GM12878 (cell line): Measurements from ENCODE around the gene DNAJC19. TPM values are rescaled to one million over a fixed set of nuclear protein-coding genes. Genes with fewer than 3 reads are reported as not detected.

Experiments
- ATAC-seq: fragments of 200-7000 bp; cut with Tn5 transposase; 3 replicates; pipeline ENCODE4 v1.9.1; 2020; ENCODE audit warnings: mild to moderate bottlenecking, moderate library complexity
- BruUV-seq: library from RNA; stranded (reverse); fragments of 400-500 nt; replicated peaks from 2 replicates; lab custom pipeline; 2021; lab: Mats Ljungman, UMichigan
- CTCF ChIA-PET: fragments of 300-600 bp; sonication (Branson Sonifier 250); formaldehyde crosslinking; extraction: SDS; loops from one replicate; lab custom pipeline; 2021; ENCODE audit warnings: inconsistent platforms; lab: Yijun Ruan, JAX
- POLR2A ChIA-PET: fragments of 350-600 bp; formaldehyde crosslinking; extraction: SDS; loops from one replicate; lab custom pipeline; 2021; ENCODE audit warnings: inconsistent platforms; lab: Charles Lee
- RAD21 ChIA-PET: fragments of 300-600 bp; sonication (Branson Sonifier 250); formaldehyde crosslinking; loops from one replicate; lab custom pipeline; 2023; ENCODE audit warnings: antibody characterized with exemption; ENCODE audit not compliant: unreplicated experiment; lab: Charles Lee
- SMC1A ChIA-PET: fragments of 300-600 bp; sonication (Branson Sonifier 250); formaldehyde crosslinking; loops from one replicate; lab custom pipeline; 2023; ENCODE audit not compliant: unreplicated experiment, uncharacterized antibody; lab: Charles Lee
- DNase-seq: peaks from one replicate; pipeline ENCODE4 v3.0.0-alpha.2; 2011; ENCODE audit warnings: low read depth, low spot score
- FAIRE-seq: peaks from 3 replicates; lab custom pipeline; 2011; peaks lifted over from hg19 to GRCh38; lab: Jason Lieb, UNC
- H2AFZ ChIP-seq: 2 replicates; pipeline ENCODE4 v1.6.0; 2011; ENCODE audit warnings: low read depth, low read length, control low read depth; ENCODE audit not compliant: control insufficient read depth
- H3K27ac ChIP-seq: 2 replicates; pipeline ENCODE4 v1.5.1; 2011; ENCODE audit warnings: control low read depth; ENCODE audit not compliant: control insufficient read depth, insufficient read depth
- H3K27me3 ChIP-seq, 2 experiments: replicated peaks in 1 of 2; 2 replicates each; pipeline versions ENCODE4 v1.6.0 to v1.6.1; 2011; ENCODE audit warnings: low read length in 1 of 2; ENCODE audit not compliant: control insufficient read depth in 2 of 2, insufficient read depth in 2 of 2
- H3K36me3 ChIP-seq, 2 experiments: 2 replicates each; pipeline ENCODE4 v1.5.1; 2011; ENCODE audit warnings: low read length in 1 of 2; ENCODE audit not compliant: control insufficient read depth in 2 of 2, insufficient read depth in 2 of 2
- H3K4me1 ChIP-seq: 2 replicates; pipeline ENCODE4 v1.6.1; 2011; ENCODE audit warnings: mild to moderate bottlenecking, low read length, moderate library complexity, mixed read lengths; ENCODE audit not compliant: control insufficient read depth, insufficient read depth
- H3K4me2 ChIP-seq: 2 replicates; pipeline ENCODE4 v1.6.0; 2011; ENCODE audit warnings: control low read depth; ENCODE audit not compliant: control insufficient read depth, insufficient read depth
- H3K4me3 ChIP-seq: fragments of 200-600 bp; sonication (generic); 2 replicates; pipeline ENCODE4 v1.5.1; 2016
- H3K79me2 ChIP-seq: 2 replicates; pipeline ENCODE4 v1.6.0; 2011; ENCODE audit warnings: low read length; ENCODE audit not compliant: control insufficient read depth, insufficient read depth
- H3K9ac ChIP-seq: 2 replicates; pipeline ENCODE4 v1.8.0; 2011; ENCODE audit warnings: low read length, control low read depth, mixed read lengths; ENCODE audit not compliant: control insufficient read depth, insufficient read depth
- H3K9me3 ChIP-seq: replicated peaks from 3 replicates; pipeline ENCODE4 v1.5.1; 2011; ENCODE audit warnings: mild to moderate bottlenecking, low read length; ENCODE audit not compliant: control insufficient read depth, insufficient read depth
- H4K20me1 ChIP-seq: 2 replicates; pipeline ENCODE4 v1.6.0; 2011; ENCODE audit not compliant: control insufficient read depth, insufficient read depth
- ASH2L ChIP-seq: fragments of 300-600, 200-600 bp; sonication (generic); IDR thresholded peaks from 2 replicates; pipeline ENCODE4 v1.6.1; 2017; ENCODE audit warnings: low read depth, mild to moderate bottlenecking, borderline replicate concordance
- BRCA1 ChIP-seq: IDR thresholded peaks from 2 replicates; pipeline ENCODE4 v1.6.1; 2011; ENCODE audit warnings: low read depth, low read length, improper control_type of control experiment
- CREM ChIP-seq: IDR thresholded peaks from 2 replicates; pipeline ENCODE4 v1.6.1; 2014; ENCODE audit warnings: antibody characterized with exemption, low read depth
- HDGF ChIP-seq: fragments of 450-650 bp; IDR thresholded peaks from 2 replicates; pipeline ENCODE4 v1.6.1; 2016; ENCODE audit warnings: antibody characterized with exemption
- IRF4 ChIP-seq: IDR thresholded peaks from 2 replicates; pipeline ENCODE4 v1.6.1; 2011; ENCODE audit warnings: low read depth, low read length
- NRF1 ChIP-seq: conservative IDR thresholded peaks from 2 replicates; pipeline ENCODE4 v1.6.1; 2011; ENCODE audit warnings: mild to moderate bottlenecking, low read depth, low read length, improper control_type of control experiment
- PAX8 ChIP-seq: fragments of 450-650 bp; IDR thresholded peaks from 2 replicates; pipeline ENCODE4 v1.6.1; 2017; ENCODE audit warnings: mild to moderate bottlenecking, moderate library complexity
- RAD21 ChIP-seq: IDR thresholded peaks from 2 replicates; pipeline ENCODE4 v1.6.1; 2011; ENCODE audit warnings: mild to moderate bottlenecking, low read depth, low read length, moderate library complexity; ENCODE audit not compliant: insufficient read depth
- RELA ChIP-seq: fragments of 450-650 bp; IDR thresholded peaks from 2 replicates; pipeline ENCODE4 v1.8.0; 2014; ENCODE audit warnings: borderline replicate concordance; ENCODE audit not compliant: partially characterized antibody
- YBX1 ChIP-seq: fragments of 450-650 bp; IDR thresholded peaks from 2 replicates; pipeline ENCODE4 v1.6.1; 2016; ENCODE audit warnings: antibody characterized with exemption
- in situ Hi-C: fragments of 300-500 bp; cut with MboI; formaldehyde crosslinking; loops from 9 replicates; pipeline ENCODE4 v1.14.3; 2018; ENCODE audit warnings: mixed read lengths
- intact Hi-C: fragments of 100-400 bp; cut with micrococcal nuclease; formaldehyde crosslinking; loops from one replicate; pipeline ENCODE4 v1.14.2; 2022; ENCODE audit not compliant: unreplicated experiment
- polyA plus RNA-seq, 11 experiments: library from polyadenylated mRNA; depleted of rRNA in 4 of 11; unstranded in 6 of 11; stranded (reverse) in 5 of 11; fragments of >200 nt; fragmentation: Nextera tagmentation in 4 of 11; fragmentation: Illumina TruSeq in 1 of 11; extraction: Ambion mirVana in 4 of 11; extraction: Trizol in 1 of 11; gene quantifications; 1 replicate in 1 of 11; 2 replicates in 10 of 11; pipeline versions ENCODE4 v1.2.1 to v1.2.3, GENCODE V29; 2011 to 2016; ENCODE audit warnings: inconsistent platforms in 2 of 11, missing spikeins in 2 of 11, low read depth in 1 of 11
- total RNA-seq, 4 experiments: library from RNA; depleted of rRNA in 3 of 4; stranded (reverse); fragments of >200 nt in 3 of 4; fragmentation: Illumina TruSeq in 1 of 4; extraction: Trizol in 1 of 4; gene quantifications; 2 replicates each; pipeline versions ENCODE4 v1.2.1 to v1.2.3, GENCODE V29; 2013 to 2021
- TF ChIP-seq, protein P1 (sequence below): fragments of 450-650 bp; IDR thresholded peaks from 2 replicates; pipeline ENCODE4 v1.6.1; 2018; ENCODE audit warnings: mild to moderate bottlenecking, low read depth, moderate library complexity; ENCODE audit not compliant: partially characterized antibody
- TF ChIP-seq, protein P2 (sequence below): fragments of 450-650 bp; IDR thresholded peaks from 2 replicates; pipeline ENCODE4 v1.6.1; 2017; ENCODE audit warnings: mild to moderate bottlenecking, moderate library complexity
- TF ChIP-seq, protein P3 (sequence below): fragments of 450-650 bp; conservative IDR thresholded peaks from 2 replicates; pipeline ENCODE4 v1.6.1; 2017; ENCODE audit warnings: mild to moderate bottlenecking, moderate library complexity

Gene DNAJC19
- total and polyA plus RNA-seq, 10 of the 15 experiments (the other 5 are each of a cell fraction or from before 2014, with no cell fraction given), result 29.8 to 136 (median 51.3) TPM

DNA sequence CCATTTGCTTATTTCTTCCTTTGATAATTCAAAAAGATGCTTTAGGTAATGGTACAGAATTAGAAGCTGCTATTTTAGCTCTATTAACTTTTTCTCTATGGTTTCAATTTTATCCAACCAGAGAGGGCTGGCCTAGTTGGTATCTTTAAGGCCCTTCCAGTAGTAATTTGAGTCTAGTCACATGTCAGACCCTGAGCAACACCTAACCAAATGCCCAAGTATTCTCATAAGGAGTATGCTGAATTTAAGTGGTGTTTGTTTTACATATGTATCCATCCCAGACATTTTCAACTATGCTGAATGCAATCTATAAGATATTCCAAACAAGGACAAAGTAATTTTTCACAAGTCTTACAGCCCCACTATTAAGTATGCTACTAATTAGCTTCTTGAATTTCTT lies 9.6 kb downstream of the DNAJC19 start (continued):
- no peak for TF ChIP-seq IRF4
- no peak for TF ChIP-seq HDGF
- no peak for TF ChIP-seq BRCA1
- TF ChIP-seq NRF1, result no peak
- TF ChIP-seq RAD21, result no peak
- TF ChIP-seq, protein P1, sequence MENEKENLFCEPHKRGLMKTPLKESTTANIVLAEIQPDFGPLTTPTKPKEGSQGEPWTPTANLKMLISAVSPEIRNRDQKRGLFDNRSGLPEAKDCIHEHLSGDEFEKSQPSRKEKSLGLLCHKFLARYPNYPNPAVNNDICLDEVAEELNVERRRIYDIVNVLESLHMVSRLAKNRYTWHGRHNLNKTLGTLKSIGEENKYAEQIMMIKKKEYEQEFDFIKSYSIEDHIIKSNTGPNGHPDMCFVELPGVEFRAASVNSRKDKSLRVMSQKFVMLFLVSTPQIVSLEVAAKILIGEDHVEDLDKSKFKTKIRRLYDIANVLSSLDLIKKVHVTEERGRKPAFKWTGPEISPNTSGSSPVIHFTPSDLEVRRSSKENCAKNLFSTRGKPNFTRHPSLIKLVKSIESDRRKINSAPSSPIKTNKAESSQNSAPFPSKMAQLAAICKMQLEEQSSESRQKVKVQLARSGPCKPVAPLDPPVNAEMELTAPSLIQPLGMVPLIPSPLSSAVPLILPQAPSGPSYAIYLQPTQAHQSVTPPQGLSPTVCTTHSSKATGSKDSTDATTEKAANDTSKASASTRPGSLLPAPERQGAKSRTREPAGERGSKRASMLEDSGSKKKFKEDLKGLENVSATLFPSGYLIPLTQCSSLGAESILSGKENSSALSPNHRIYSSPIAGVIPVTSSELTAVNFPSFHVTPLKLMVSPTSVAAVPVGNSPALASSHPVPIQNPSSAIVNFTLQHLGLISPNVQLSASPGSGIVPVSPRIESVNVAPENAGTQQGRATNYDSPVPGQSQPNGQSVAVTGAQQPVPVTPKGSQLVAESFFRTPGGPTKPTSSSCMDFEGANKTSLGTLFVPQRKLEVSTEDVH, result no peak
- TF ChIP-seq, all 136 proteins: peak for 0

DNA sequence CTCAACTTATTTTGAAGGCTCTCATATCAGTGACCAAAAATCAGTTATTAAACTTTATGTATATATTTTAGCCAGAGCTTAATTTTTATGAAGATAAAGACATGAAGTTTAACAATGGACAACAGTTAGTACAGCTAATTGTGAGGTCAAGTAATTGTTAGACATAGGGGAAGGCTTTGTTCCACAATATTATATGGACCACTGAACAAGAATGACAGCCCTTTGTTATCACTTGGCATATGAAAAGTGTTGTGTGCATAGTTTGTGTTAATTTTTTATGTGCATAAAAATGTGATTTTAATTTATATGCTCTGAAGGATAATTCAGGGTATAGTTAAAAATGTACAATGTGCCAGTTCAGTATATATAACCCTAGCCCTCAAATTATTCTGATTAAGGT lies 12.0 kb downstream of the DNAJC19 start:
- intact Hi-C loops, result no loop called here
- Histone ChIP-seq H3K4me2 (no peak overlapping the region), H3K9ac (no peak overlapping the region), H3K27ac (no peak overlapping the region), H4K20me1 (no peaks in the 10 kb centered on the region), H2AFZ (no peak overlapping the region), H3K27me3 (no peaks in the 10 kb centered on the region), H3K36me3 (peaks cover 0 to 10% of the 10 kb centered on the region in 2 experiments; a peak in 2 of 4 replicates), H3K9me3 (no peaks in the 10 kb centered on the region), H3K79me2 (no peaks in the 10 kb centered on the region), H3K4me1 (peaks cover 4% of the 10 kb centered on the region), H3K4me3 (no peak overlapping the region)
- CTCF ChIA-PET, result no interaction called here
- FAIRE-seq (no peak), ATAC-seq (no peak), DNase-seq (no peak)
- SMC1A ChIA-PET, result interaction anchor here (1.8 to 1.9 kb wide), 2 partner anchors 26 to 50 kb away, joined by 4 to 5 read pairs; no protein-coding TSS in a partner anchor
- RAD21 ChIA-PET, result no interaction called here
- in situ Hi-C loops, result no loop called here
- BruUV-seq, result no TSS peak
- POLR2A ChIA-PET, result no interaction called here
- TF ChIP-seq, protein P2, sequence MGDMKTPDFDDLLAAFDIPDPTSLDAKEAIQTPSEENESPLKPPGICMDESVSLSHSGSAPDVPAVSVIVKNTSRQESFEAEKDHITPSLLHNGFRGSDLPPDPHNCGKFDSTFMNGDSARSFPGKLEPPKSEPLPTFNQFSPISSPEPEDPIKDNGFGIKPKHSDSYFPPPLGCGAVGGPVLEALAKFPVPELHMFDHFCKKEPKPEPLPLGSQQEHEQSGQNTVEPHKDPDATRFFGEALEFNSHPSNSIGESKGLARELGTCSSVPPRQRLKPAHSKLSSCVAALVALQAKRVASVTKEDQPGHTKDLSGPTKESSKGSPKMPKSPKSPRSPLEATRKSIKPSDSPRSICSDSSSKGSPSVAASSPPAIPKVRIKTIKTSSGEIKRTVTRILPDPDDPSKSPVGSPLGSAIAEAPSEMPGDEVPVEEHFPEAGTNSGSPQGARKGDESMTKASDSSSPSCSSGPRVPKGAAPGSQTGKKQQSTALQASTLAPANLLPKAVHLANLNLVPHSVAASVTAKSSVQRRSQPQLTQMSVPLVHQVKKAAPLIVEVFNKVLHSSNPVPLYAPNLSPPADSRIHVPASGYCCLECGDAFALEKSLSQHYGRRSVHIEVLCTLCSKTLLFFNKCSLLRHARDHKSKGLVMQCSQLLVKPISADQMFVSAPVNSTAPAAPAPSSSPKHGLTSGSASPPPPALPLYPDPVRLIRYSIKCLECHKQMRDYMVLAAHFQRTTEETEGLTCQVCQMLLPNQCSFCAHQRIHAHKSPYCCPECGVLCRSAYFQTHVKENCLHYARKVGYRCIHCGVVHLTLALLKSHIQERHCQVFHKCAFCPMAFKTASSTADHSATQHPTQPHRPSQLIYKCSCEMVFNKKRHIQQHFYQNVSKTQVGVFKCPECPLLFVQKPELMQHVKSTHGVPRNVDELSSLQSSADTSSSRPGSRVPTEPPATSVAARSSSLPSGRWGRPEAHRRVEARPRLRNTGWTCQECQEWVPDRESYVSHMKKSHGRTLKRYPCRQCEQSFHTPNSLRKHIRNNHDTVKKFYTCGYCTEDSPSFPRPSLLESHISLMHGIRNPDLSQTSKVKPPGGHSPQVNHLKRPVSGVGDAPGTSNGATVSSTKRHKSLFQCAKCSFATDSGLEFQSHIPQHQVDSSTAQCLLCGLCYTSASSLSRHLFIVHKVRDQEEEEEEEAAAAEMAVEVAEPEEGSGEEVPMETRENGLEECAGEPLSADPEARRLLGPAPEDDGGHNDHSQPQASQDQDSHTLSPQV, result no peak
- no peak for TF ChIP-seq CREM
- no peak for TF ChIP-seq PAX8
- TF ChIP-seq, protein P3, sequence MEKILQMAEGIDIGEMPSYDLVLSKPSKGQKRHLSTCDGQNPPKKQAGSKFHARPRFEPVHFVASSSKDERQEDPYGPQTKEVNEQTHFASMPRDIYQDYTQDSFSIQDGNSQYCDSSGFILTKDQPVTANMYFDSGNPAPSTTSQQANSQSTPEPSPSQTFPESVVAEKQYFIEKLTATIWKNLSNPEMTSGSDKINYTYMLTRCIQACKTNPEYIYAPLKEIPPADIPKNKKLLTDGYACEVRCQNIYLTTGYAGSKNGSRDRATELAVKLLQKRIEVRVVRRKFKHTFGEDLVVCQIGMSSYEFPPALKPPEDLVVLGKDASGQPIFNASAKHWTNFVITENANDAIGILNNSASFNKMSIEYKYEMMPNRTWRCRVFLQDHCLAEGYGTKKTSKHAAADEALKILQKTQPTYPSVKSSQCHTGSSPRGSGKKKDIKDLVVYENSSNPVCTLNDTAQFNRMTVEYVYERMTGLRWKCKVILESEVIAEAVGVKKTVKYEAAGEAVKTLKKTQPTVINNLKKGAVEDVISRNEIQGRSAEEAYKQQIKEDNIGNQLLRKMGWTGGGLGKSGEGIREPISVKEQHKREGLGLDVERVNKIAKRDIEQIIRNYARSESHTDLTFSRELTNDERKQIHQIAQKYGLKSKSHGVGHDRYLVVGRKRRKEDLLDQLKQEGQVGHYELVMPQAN, result no peak
- no peak for TF ChIP-seq ASH2L
- no peak for TF ChIP-seq YBX1
- no peak for TF ChIP-seq RELA
